Panc1 (cell line): ENCODE data around the gene MBOAT7. TPM values are rescaled to one million over a fixed set of nuclear protein-coding genes. Genes with fewer than 3 reads are reported as not detected.

Experiments used
- ATAC-seq: fragments of 200-7000 bp; cut with Tn5 transposase; 2 replicates; pipeline ENCODE4 v1.9.1; 2020; ENCODE audit warnings: mild to moderate bottlenecking, moderate library complexity
- BruUV-seq: library from RNA; stranded (reverse); fragments of 400-500 nt; replicated peaks from 2 replicates; lab custom pipeline; 2021; lab: Mats Ljungman, UMichigan
- CTCF ChIA-PET: fragments of 300-600 bp; sonication (Branson Sonifier 250); formaldehyde crosslinking; loops from one replicate; lab custom pipeline; 2022; ENCODE audit warnings: antibody characterized with exemption; lab: Charles Lee
- POLR2A ChIA-PET: fragments of 300-600 bp; sonication (Branson Sonifier 250); formaldehyde crosslinking; loops from one replicate; lab custom pipeline; 2022; ENCODE audit warnings: antibody characterized with exemption; lab: Charles Lee
- DNase-seq: peaks from one replicate; pipeline ENCODE4 v3.0.0-alpha.2; 2010; ENCODE audit warnings: low read depth, low spot score
- H3K27ac ChIP-seq: 2 replicates; pipeline ENCODE4 v1.5.1; 2011; ENCODE audit warnings: mild to moderate bottlenecking, low read length, inconsistent platforms
- H3K27me3 ChIP-seq: fragments of 200-500 bp; sonication (Bioruptor generic); 2 replicates; pipeline ENCODE4 v1.6.0; 2014; ENCODE audit warnings: low read length, inconsistent platforms; ENCODE audit not compliant: control insufficient read depth, insufficient read depth
- H3K36me3 ChIP-seq: fragments of 200-500 bp; sonication (Bioruptor generic); 2 replicates; pipeline ENCODE4 v1.5.1; 2014; ENCODE audit warnings: inconsistent platforms, mild to moderate bottlenecking, low read length, moderate library complexity; ENCODE audit not compliant: control insufficient read depth, insufficient read depth
- H3K4me1 ChIP-seq: 2 replicates; pipeline ENCODE4 v1.5.1; 2011; ENCODE audit warnings: inconsistent platforms, mild to moderate bottlenecking, low read length, moderate library complexity; ENCODE audit not compliant: control insufficient read depth, insufficient read depth
- H3K4me3 ChIP-seq, 2 experiments: 2 replicates each; pipeline ENCODE4 v1.5.1; 2011 to 2012; ENCODE audit warnings: low read depth in 2 of 2, low read length in 2 of 2, mild to moderate bottlenecking in 2 of 2, inconsistent platforms in 1 of 2, moderate library complexity in 1 of 2
- H3K9me3 ChIP-seq: fragments of 200-500 bp; sonication (Bioruptor generic); 2 replicates; pipeline ENCODE4 v1.5.1; 2014; ENCODE audit warnings: low read depth, mild to moderate bottlenecking, inconsistent platforms, low read length, moderate library complexity; ENCODE audit not compliant: control insufficient read depth, insufficient read depth
- CTCF ChIP-seq: fragments of 450-650 bp; IDR thresholded peaks from 2 replicates; pipeline ENCODE4 v1.5.1; 2017; ENCODE audit warnings: mild to moderate bottlenecking
- POLR2AphosphoS5 ChIP-seq: IDR thresholded peaks from 2 replicates; pipeline ENCODE4 v1.6.1; 2012; ENCODE audit warnings: mild to moderate bottlenecking, low read depth, low read length, moderate library complexity
- REST ChIP-seq, 2 experiments: IDR thresholded peaks; 2 replicates each; pipeline ENCODE4 v1.6.1; 2011 to 2012; ENCODE audit warnings: low read depth in 2 of 2, control low read depth in 1 of 2, low read length in 1 of 2, mild to moderate bottlenecking in 1 of 2, moderate library complexity in 1 of 2; ENCODE audit not compliant: insufficient read depth in 1 of 2
- SIN3A ChIP-seq: IDR thresholded peaks from 2 replicates; pipeline ENCODE4 v1.6.1; 2012; ENCODE audit warnings: low read depth, mild to moderate bottlenecking, low read length, moderate library complexity, borderline replicate concordance; ENCODE audit not compliant: insufficient read depth
- TCF7L2 ChIP-seq: IDR thresholded peaks from 2 replicates; pipeline ENCODE4 v1.6.1; 2011; ENCODE audit warnings: mild to moderate bottlenecking, low read depth, low read length, inconsistent platforms
- in situ Hi-C: cut with HindIII; loops from 2 replicates; pipeline ENCODE4 v1.10.0; 2016; ENCODE audit warnings: low sequenced_read_pairs, low pct_unique_long_range_greater_than_20kb
- intact Hi-C: fragments of 100-400 bp; cut with micrococcal nuclease; formaldehyde crosslinking; loops from one replicate; pipeline ENCODE4 v1.10.0; 2022; ENCODE audit not compliant: unreplicated experiment
- total RNA-seq: library from RNA; stranded (reverse); gene quantifications from one replicate; pipeline ENCODE4 v1.2.1, GENCODE V29; 2021; ENCODE audit not compliant: unreplicated experiment

The MBOAT7 gene
- total RNA-seq, 1 experiment from 2014 or later, result 264 TPM

GRCh38 chr19:54124393-54124792 lies 65.0 kb downstream of the MBOAT7 start:
- no TSS peak for BruUV-seq
- in situ Hi-C loops, result no loop called here
- POLR2A ChIA-PET, result interaction anchor here (0.7 to 1.6 kb wide), 2 partner anchors 10 to 233 kb away, joined by 3 to 5 read pairs; no protein-coding TSS in a partner anchor

GRCh38 chr19:54123682-54124081 lies 65.7 kb downstream of the MBOAT7 start:
- Histone ChIP-seq H3K36me3 (peaks cover 17% of the 10 kb centered on the region), H3K27me3 (no peaks in the 10 kb centered on the region), H3K9me3 (no peaks in the 10 kb centered on the region), H3K4me1 (no peaks in the 10 kb centered on the region), H3K4me3 (no peak overlapping the region), H3K27ac (no peak overlapping the region)
- ChIA-PET CTCF (no interaction called here), POLR2A (interaction anchor here (0.7 to 1.6 kb wide), 2 partner anchors 9 to 233 kb away, joined by 3 to 5 read pairs; no protein-coding TSS in a partner anchor)
- intact Hi-C loops (no loop called here), in situ Hi-C loops (no loop called here)
- no TSS peak for BruUV-seq
- TF ChIP-seq REST (IDR thresholded peaks at IDR 0.05; ENCODE audit: insufficient read depth in 1 of 2, low read depth in 2 of 2, low read length in 1 of 2), result no peak
- no peak for TF ChIP-seq CTCF
- TF ChIP-seq SIN3A, result no peak
- no peak for TF ChIP-seq POLR2AphosphoS5
- TF ChIP-seq TCF7L2, result no peak
- no peak for ATAC-seq
- no peak for DNase-seq

More at GRCh38 chr19:54124393-54124792, 65.0 kb downstream of the MBOAT7 start:
- TF ChIP-seq CTCF (no peak), SIN3A (no peak), TCF7L2 (no peak), REST (IDR thresholded peaks at IDR 0.05; ENCODE audit: insufficient read depth in 1 of 2, low read depth in 2 of 2, low read length in 1 of 2) (no peak), POLR2AphosphoS5 (no peak)
- H3K9me3 ChIP-seq, result no peaks in the 10 kb centered on the region
- H3K27me3 ChIP-seq, result no peaks in the 10 kb centered on the region
- H3K4me1 ChIP-seq, result no peaks in the 10 kb centered on the region
- H3K27ac ChIP-seq, result no peak overlapping the region
- DNase-seq, result no peak
- no peak overlapping the region for H3K4me3 ChIP-seq
- intact Hi-C loops, result no loop called here
- CTCF ChIA-PET, result no interaction called here
- H3K36me3 ChIP-seq, result peaks cover 17% of the 10 kb centered on the region
- ATAC-seq, result no peak
